Hepatocyte (in vitro differentiated cells): Measurements from ENCODE around the gene ENO4.

Experiments used
- CTCF ChIP-seq: fragments of 200-600 bp; sonication (generic); IDR thresholded peaks from 2 replicates; pipeline ENCODE4 v1.5.1; 2016; ENCODE audit warnings: antibody characterized with exemption, mild to moderate bottlenecking; ENCODE audit not compliant: poor library complexity
- EZH2phosphoT487 ChIP-seq: fragments of 200-600 bp; sonication (generic); IDR thresholded peaks from one replicate; pipeline ENCODE4 v1.6.1; 2018; ENCODE audit warnings: antibody characterized with exemption, mild to moderate bottlenecking, low read depth, moderate library complexity; ENCODE audit not compliant: unreplicated experiment, severe bottlenecking

- TF ChIP-seq CTCF (no peak), EZH2phosphoT487 (no peak)
These were observed 77.1 kb downstream of the ENO4 start for GRCh38 chr10:116926426-116926825.
